Caco-2 (cell line): ENCODE data around the gene IFI27L1. TPM values are rescaled to one million over a fixed set of nuclear protein-coding genes. Genes with fewer than 3 reads are reported as not detected.

Source experiments
- BruUV-seq: library from RNA; stranded (reverse); fragments of 400-500 nt; replicated peaks from 2 replicates; lab custom pipeline; 2021; lab: Mats Ljungman, UMichigan
- CTCF ChIA-PET: fragments of 300-600 bp; sonication (Branson Sonifier 250); formaldehyde crosslinking; loops from one replicate; lab custom pipeline; 2022; ENCODE audit warnings: antibody characterized with exemption; lab: Charles Lee
- POLR2A ChIA-PET: fragments of 300-600 bp; sonication (Branson Sonifier 250); formaldehyde crosslinking; loops from one replicate; lab custom pipeline; 2022; ENCODE audit warnings: antibody characterized with exemption; lab: Charles Lee
- DNase-seq, 2 experiments: peaks; one replicate each; pipeline versions ENCODE4 v3.0.0 to v3.0.0-alpha.2; 2020 to 2022
- H3K27me3 ChIP-seq: replicated peaks from 2 replicates; pipeline ENCODE4 v1.6.0; 2011; ENCODE audit warnings: low read length; ENCODE audit not compliant: control insufficient read depth, insufficient read depth
- H3K36me3 ChIP-seq: 2 replicates; pipeline ENCODE4 v1.5.1; 2011; ENCODE audit warnings: low read length; ENCODE audit not compliant: control insufficient read depth, insufficient read depth
- H3K4me1 ChIP-seq: fragments of 250-450 bp; sonication (Bioruptor Pico); 2 replicates; pipeline ENCODE4 v1.5.1; 2020; ENCODE audit warnings: mild to moderate bottlenecking
- H3K4me3 ChIP-seq: 2 replicates; pipeline ENCODE4 v1.5.1; 2011; ENCODE audit warnings: low read depth, mild to moderate bottlenecking, control low read depth, low read length
- H3K9me3 ChIP-seq: fragments of 250-450 bp; sonication (Bioruptor Pico); 2 replicates; pipeline ENCODE4 v1.5.1; 2020; ENCODE audit warnings: mild to moderate bottlenecking, moderate library complexity
- H3K27ac Mint-ChIP-seq: one replicate; pipeline ENCODE4 v1.8.0; 2022; ENCODE audit warnings: mixed read lengths; ENCODE audit not compliant: unreplicated experiment
- H3K27me3 Mint-ChIP-seq: one replicate; pipeline ENCODE4 v1.8.0; 2022; ENCODE audit warnings: mixed read lengths; ENCODE audit not compliant: insufficient read depth, unreplicated experiment
- H3K36me3 Mint-ChIP-seq: one replicate; pipeline ENCODE4 v1.8.0; 2022; ENCODE audit warnings: mild to moderate bottlenecking, mixed read lengths; ENCODE audit not compliant: insufficient read depth, unreplicated experiment
- H3K4me1 Mint-ChIP-seq: one replicate; pipeline ENCODE4 v1.8.0; 2022; ENCODE audit warnings: low read depth, mixed read lengths; ENCODE audit not compliant: unreplicated experiment
- H3K4me3 Mint-ChIP-seq: one replicate; pipeline ENCODE4 v1.8.0; 2022; ENCODE audit warnings: mild to moderate bottlenecking, moderate library complexity, mixed read lengths; ENCODE audit not compliant: unreplicated experiment
- H3K9me3 Mint-ChIP-seq: one replicate; pipeline ENCODE4 v1.8.0; 2022; ENCODE audit warnings: mixed read lengths; ENCODE audit not compliant: unreplicated experiment
- CTCF ChIP-seq, 2 experiments: fragments of 200-600 bp in 1 of 2; IDR thresholded peaks; 1 replicate in 1 of 2; 2 replicates in 1 of 2; pipeline versions ENCODE4 v1.5.1 to v1.8.0; 2011 to 2022; ENCODE audit warnings: antibody characterized with exemption in 1 of 2, control low read depth in 1 of 2, inconsistent platforms in 1 of 2, low read depth in 1 of 2, low read length in 1 of 2, mild to moderate bottlenecking in 1 of 2, moderate library complexity in 1 of 2; ENCODE audit not compliant: insufficient read depth in 1 of 2, severe bottlenecking in 1 of 2, unreplicated experiment in 1 of 2
- intact Hi-C: fragments of 100-400 bp; cut with micrococcal nuclease; formaldehyde crosslinking; loops from one replicate; pipeline ENCODE4 v1.10.0; 2022; ENCODE audit not compliant: unreplicated experiment
- total RNA-seq: library from RNA; stranded (reverse); gene quantifications from 2 replicates; pipeline ENCODE4 v1.2.3, GENCODE V29; 2022

Gene IFI27L1
- total RNA-seq, 1 experiment from 2014 or later: 13.6 TPM

DNA sequence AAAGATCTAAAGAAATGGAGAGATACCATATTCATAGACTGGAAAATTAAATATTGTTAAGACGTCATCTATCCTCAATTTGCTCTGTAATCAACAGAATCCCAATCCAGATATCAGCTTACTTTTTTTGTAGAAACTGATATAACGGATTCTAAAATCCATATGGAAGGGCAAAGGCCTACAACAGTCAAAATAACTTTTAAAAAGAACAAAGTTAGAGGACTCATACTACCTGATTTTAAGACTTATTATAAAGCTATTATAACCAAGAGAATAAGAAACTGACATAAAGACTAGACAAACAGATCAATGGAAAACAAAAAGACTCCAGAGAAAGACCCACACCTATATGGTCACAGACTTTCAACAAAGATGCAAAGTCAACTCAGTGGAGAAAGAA lies 6.1 kb upstream of the IFI27L1 start:
- peaks cover 32% of the 10 kb centered on the region for H3K9me3 Mint-ChIP-seq
- peaks cover 6% of the 10 kb centered on the region for H3K36me3 ChIP-seq
- H3K27me3 Mint-ChIP-seq: no peaks in the 10 kb centered on the region
- TF ChIP-seq CTCF (IDR thresholded peaks at IDR 0.05; ENCODE audit: insufficient read depth in 1 of 2, low read depth in 1 of 2, low read length in 1 of 2, severe bottlenecking in 1 of 2, unreplicated experiment in 1 of 2): no peak
- DNase-seq: no peak
- H3K4me3 Mint-ChIP-seq: no peak overlapping the region
- ChIA-PET CTCF (no interaction called here), POLR2A (no interaction called here)
- no peak overlapping the region for H3K4me3 ChIP-seq
- peaks cover 9% of the 10 kb centered on the region for H3K4me1 Mint-ChIP-seq
- no peaks in the 10 kb centered on the region for H3K4me1 ChIP-seq
- no peak overlapping the region for H3K27ac Mint-ChIP-seq
- H3K27me3 ChIP-seq: no peaks in the 10 kb centered on the region
- intact Hi-C loops: no loop called here
- peaks cover 12% of the 10 kb centered on the region for H3K9me3 ChIP-seq
- BruUV-seq: no TSS peak
- peaks cover 60% of the 10 kb centered on the region for H3K36me3 Mint-ChIP-seq

DNA sequence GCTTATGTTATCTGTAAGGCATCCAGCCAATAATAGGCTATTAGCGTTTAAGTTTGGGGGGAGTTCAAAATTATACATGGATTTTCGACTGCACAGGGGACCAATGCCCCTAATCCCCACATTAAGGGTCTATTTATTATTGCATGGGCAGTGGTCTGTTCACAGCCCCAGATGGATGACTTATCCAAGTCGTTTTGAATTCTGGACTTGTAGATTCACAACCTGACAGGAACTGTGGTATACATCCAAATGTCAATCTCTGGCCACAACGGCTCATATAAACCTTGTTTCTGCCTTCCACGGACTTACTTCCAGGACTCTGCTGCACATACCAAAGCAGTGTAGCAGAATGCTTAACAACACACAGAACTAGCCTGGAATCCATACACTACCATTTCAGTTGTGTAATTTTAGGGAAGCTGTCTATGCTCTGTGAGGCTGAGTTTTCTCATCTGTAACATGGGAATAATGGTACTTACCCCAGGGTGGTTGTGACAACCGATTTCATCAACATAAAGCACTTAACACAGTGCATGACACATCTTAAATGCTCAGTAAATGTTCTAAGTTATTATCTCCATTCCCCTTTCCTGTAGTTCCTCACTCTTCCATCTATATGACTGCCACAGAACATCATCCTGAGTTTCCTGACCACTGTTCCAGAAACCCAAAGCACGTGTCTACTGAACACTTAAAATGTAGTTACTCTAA lies 3.8 kb upstream of the IFI27L1 start:
- Mint-ChIP-seq H3K27me3 (no peaks in the 10 kb centered on the region), H3K27ac (no peak overlapping the region), H3K9me3 (peaks cover 15% of the 10 kb centered on the region), H3K36me3 (peaks cover 56% of the 10 kb centered on the region), H3K4me1 (peaks cover 17% of the 10 kb centered on the region), H3K4me3 (no peak overlapping the region)
- H3K4me1 ChIP-seq: no peaks in the 10 kb centered on the region
- H3K36me3 ChIP-seq: peaks cover 6% of the 10 kb centered on the region
- POLR2A ChIA-PET: no interaction called here
- DNase-seq: no peak
- H3K9me3 ChIP-seq: peaks cover 12% of the 10 kb centered on the region
- TF ChIP-seq CTCF (IDR thresholded peaks at IDR 0.05; ENCODE audit: insufficient read depth in 1 of 2, low read depth in 1 of 2, low read length in 1 of 2, severe bottlenecking in 1 of 2, unreplicated experiment in 1 of 2): no peak
- no peaks in the 10 kb centered on the region for H3K27me3 ChIP-seq
- no peak overlapping the region for H3K4me3 ChIP-seq
- BruUV-seq: no TSS peak
- intact Hi-C loops: no loop called here
- CTCF ChIA-PET: no interaction called here

DNA sequence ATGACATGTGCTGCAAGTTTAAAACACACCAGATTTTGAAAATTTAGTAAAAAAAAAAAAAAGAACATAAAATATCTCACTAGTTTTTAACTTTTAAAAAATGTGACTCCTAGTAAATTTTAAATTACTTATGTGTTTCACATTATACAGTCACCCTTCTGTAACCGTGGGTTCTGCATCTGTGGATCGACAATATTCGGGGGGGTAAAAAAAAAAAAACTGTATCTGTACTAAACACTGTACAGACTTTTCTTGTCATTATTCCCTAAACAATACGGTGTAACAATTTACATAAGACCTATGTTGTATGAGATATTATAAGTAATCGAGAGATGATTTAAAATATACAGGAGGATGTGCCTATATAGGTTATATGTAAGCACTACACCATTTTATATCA lies 3.3 kb upstream of the IFI27L1 start:
- intact Hi-C loops: no loop called here
- no peak for TF ChIP-seq CTCF (IDR thresholded peaks at IDR 0.05; ENCODE audit: insufficient read depth in 1 of 2, low read depth in 1 of 2, low read length in 1 of 2, severe bottlenecking in 1 of 2, unreplicated experiment in 1 of 2)
- ChIA-PET POLR2A (no interaction called here), CTCF (no interaction called here)
- peaks cover 12% of the 10 kb centered on the region for H3K9me3 Mint-ChIP-seq
- no TSS peak for BruUV-seq
- H3K4me3 ChIP-seq: no peak overlapping the region
- DNase-seq: no peak
- H3K9me3 ChIP-seq: peaks cover 12% of the 10 kb centered on the region
- H3K36me3 Mint-ChIP-seq: peaks cover 53% of the 10 kb centered on the region
- no peak overlapping the region for H3K4me3 Mint-ChIP-seq
- H3K4me1 Mint-ChIP-seq: peaks cover 18% of the 10 kb centered on the region
- H3K27me3 ChIP-seq: no peaks in the 10 kb centered on the region
- peaks cover 6% of the 10 kb centered on the region for H3K36me3 ChIP-seq
- no peaks in the 10 kb centered on the region for H3K27me3 Mint-ChIP-seq
- no peaks in the 10 kb centered on the region for H3K4me1 ChIP-seq
- H3K27ac Mint-ChIP-seq: no peak overlapping the region
